Trophoblast cell (in vitro differentiated cells and primary cell): ENCODE measurements around the gene DPH6.

Experiments used
- DNase-seq, 2 donors: peaks; one replicate each; pipeline ENCODE4 v3.0.0-alpha.2; 2016
- H2AFZ ChIP-seq: 2 replicates; pipeline ENCODE4 v1.6.1; 2013; ENCODE audit warnings: low read length, moderate library complexity, mild to moderate bottlenecking; ENCODE audit not compliant: insufficient read depth, poor library complexity
- H2AK5ac ChIP-seq: 2 replicates; pipeline ENCODE4 v1.6.1; 2013; ENCODE audit warnings: mild to moderate bottlenecking, low read length
- H2BK120ac ChIP-seq: 2 replicates; pipeline ENCODE4 v1.6.1; 2013; ENCODE audit warnings: low read length, mild to moderate bottlenecking, moderate library complexity; ENCODE audit not compliant: insufficient read depth, poor library complexity
- H2BK12ac ChIP-seq: 2 replicates; pipeline ENCODE4 v1.6.1; 2013; ENCODE audit warnings: mild to moderate bottlenecking, low read length, moderate library complexity
- H2BK5ac ChIP-seq: 2 replicates; pipeline ENCODE4 v1.6.1; 2013; ENCODE audit warnings: low read length, low read depth, moderate library complexity, mild to moderate bottlenecking; ENCODE audit not compliant: poor library complexity
- H3K14ac ChIP-seq: 2 replicates; pipeline ENCODE4 v1.6.1; 2013; ENCODE audit warnings: mild to moderate bottlenecking, low read length
- H3K18ac ChIP-seq: 2 replicates; pipeline ENCODE4 v1.6.1; 2013; ENCODE audit warnings: mild to moderate bottlenecking, low read length
- H3K23ac ChIP-seq: 2 replicates; pipeline ENCODE4 v1.6.1; 2013; ENCODE audit warnings: low read length
- H3K27ac ChIP-seq: 2 replicates; pipeline ENCODE4 v1.5.1; 2013; ENCODE audit warnings: low read depth, mild to moderate bottlenecking, inconsistent platforms, low read length, moderate library complexity
- H3K27me3 ChIP-seq: 2 replicates; pipeline ENCODE4 v1.6.1; 2013; ENCODE audit warnings: inconsistent platforms, mild to moderate bottlenecking, low read length, moderate library complexity; ENCODE audit not compliant: insufficient read depth
- H3K36me3 ChIP-seq, 2 experiments: 1 replicate in 1 of 2; 2 replicates in 1 of 2; pipeline ENCODE4 v1.6.1; 2013; ENCODE audit warnings: low read length in 2 of 2, mild to moderate bottlenecking in 2 of 2, moderate library complexity in 1 of 2; ENCODE audit not compliant: insufficient read depth in 2 of 2, control insufficient read depth in 1 of 2
- H3K4ac ChIP-seq: 2 replicates; pipeline ENCODE4 v1.6.1; 2013; ENCODE audit warnings: low read depth, mild to moderate bottlenecking, low read length, moderate library complexity
- H3K4me1 ChIP-seq, 2 experiments: 1 replicate in 1 of 2; 2 replicates in 1 of 2; pipeline ENCODE4 v1.6.1; 2013; ENCODE audit warnings: low read length in 2 of 2, mild to moderate bottlenecking in 2 of 2, moderate library complexity in 1 of 2; ENCODE audit not compliant: insufficient read depth in 2 of 2, control insufficient read depth in 1 of 2
- H3K4me2 ChIP-seq: 2 replicates; pipeline ENCODE4 v1.6.1; 2013; ENCODE audit warnings: inconsistent platforms, mild to moderate bottlenecking, low read length, moderate library complexity
- H3K4me3 ChIP-seq: 2 replicates; pipeline ENCODE4 v1.5.1; 2013; ENCODE audit warnings: mild to moderate bottlenecking, low read depth, low read length, inconsistent platforms
- H3K79me1 ChIP-seq: one replicate; pipeline ENCODE4 v1.6.1; 2013; ENCODE audit warnings: low read length
- H3K79me2 ChIP-seq: 2 replicates; pipeline ENCODE4 v1.6.1; 2013; ENCODE audit warnings: low read length, mild to moderate bottlenecking; ENCODE audit not compliant: control insufficient read depth, insufficient read depth, poor library complexity
- H3K9ac ChIP-seq: 2 replicates; pipeline ENCODE4 v1.6.1; 2013; ENCODE audit warnings: mild to moderate bottlenecking, low read length
- H3K9me3 ChIP-seq: 2 replicates; pipeline ENCODE4 v1.6.1; 2013; ENCODE audit warnings: low read depth, mild to moderate bottlenecking, control low read depth, inconsistent platforms, low read length; ENCODE audit not compliant: insufficient read depth
- H4K12ac ChIP-seq: 2 replicates; pipeline ENCODE4 v1.6.1; 2013; ENCODE audit warnings: low read depth, mild to moderate bottlenecking, low read length, moderate library complexity
- H4K8ac ChIP-seq: 2 replicates; pipeline ENCODE4 v1.6.1; 2013; ENCODE audit warnings: low read depth, mild to moderate bottlenecking, low read length, moderate library complexity
- H4K91ac ChIP-seq: one replicate; pipeline ENCODE4 v1.6.1; 2013; ENCODE audit warnings: low read depth, mild to moderate bottlenecking, low read length, moderate library complexity
- WGBS: extraction: QIAGEN DNeasy Blood & Tissue Kit; methylation state at CpG from one replicate; pipeline ENCODE4 v1.1.7; 2013; ENCODE audit warnings: missing lambda C conversion rate; ENCODE audit not compliant: insufficient read length, insufficient coverage; ENCODE audit errors: extremely low coverage; 5-methylcytosine and 5-hydroxymethylcytosine counted together

Gene DPH6

DNA sequence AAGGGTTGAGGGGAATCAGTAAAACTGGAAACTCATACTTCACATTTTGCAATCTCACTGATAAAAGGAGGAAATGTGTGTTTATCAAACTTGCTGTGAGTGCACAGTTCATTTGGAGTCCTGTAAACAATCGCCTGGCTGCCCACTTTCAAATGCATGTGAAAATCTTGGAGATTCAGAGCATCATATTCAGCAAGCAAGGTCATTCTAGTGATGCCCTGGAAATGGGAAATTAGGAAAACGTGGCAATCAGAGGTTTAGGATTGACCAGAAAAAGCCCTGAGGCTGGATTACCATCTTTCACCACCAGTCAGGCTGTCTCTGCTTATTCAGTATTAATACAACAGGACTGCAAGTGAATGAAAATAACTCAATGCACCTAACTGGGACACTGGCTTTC lies 23.9 kb downstream of the DPH6 start:
- Histone ChIP-seq H2BK12ac (no peak overlapping the region), H2BK5ac (no peak overlapping the region), H3K27ac (no peak overlapping the region), H3K9ac (no peak overlapping the region), H2BK120ac (no peak overlapping the region), H3K4me1 (no peaks in the 10 kb centered on the region), H3K36me3 (no peaks in the 10 kb centered on the region), H3K4ac (no peak overlapping the region), H3K18ac (no peak overlapping the region), H2AFZ (no peak overlapping the region), H3K4me3 (no peak overlapping the region), H2AK5ac (no peak overlapping the region), H4K12ac (no peak overlapping the region), H3K14ac (no peak overlapping the region), H3K4me2 (no peak overlapping the region), H3K27me3 (no peaks in the 10 kb centered on the region), H3K79me1 (no peaks in the 10 kb centered on the region), H4K8ac (no peak overlapping the region), H3K79me2 (no peaks in the 10 kb centered on the region), H3K23ac (no peak overlapping the region), H4K91ac (no peak overlapping the region), H3K9me3 (no peaks in the 10 kb centered on the region)
- no CpG with 5 or more reads among the region's 2 CpGs for WGBS
- DNase-seq, result no peak

- H2BK5ac ChIP-seq, result no peak overlapping the region
- no peak overlapping the region for H3K27ac ChIP-seq
- H3K4me3 ChIP-seq, result no peak overlapping the region
- no peak overlapping the region for H2AK5ac ChIP-seq
- H3K27me3 ChIP-seq, result no peaks in the 10 kb centered on the region
- H3K79me1 ChIP-seq, result no peaks in the 10 kb centered on the region
- H4K12ac ChIP-seq, result no peak overlapping the region
- no peak overlapping the region for H3K14ac ChIP-seq
- H3K9me3 ChIP-seq, result no peaks in the 10 kb centered on the region
- H4K91ac ChIP-seq, result no peak overlapping the region
- no peak overlapping the region for H3K4me2 ChIP-seq
- H3K79me2 ChIP-seq, result no peaks in the 10 kb centered on the region
- H2AFZ ChIP-seq, result no peak overlapping the region
- no peaks in the 10 kb centered on the region for H3K4me1 ChIP-seq
- DNase-seq, result peak; percentile 0 to 71
- H3K9ac ChIP-seq, result no peak overlapping the region
- no peaks in the 10 kb centered on the region for H3K36me3 ChIP-seq
- H2BK12ac ChIP-seq, result no peak overlapping the region
- H4K8ac ChIP-seq, result no peak overlapping the region
- no peak overlapping the region for H3K23ac ChIP-seq
- no peak overlapping the region for H3K4ac ChIP-seq
- no peak overlapping the region for H2BK120ac ChIP-seq
- H3K18ac ChIP-seq, result no peak overlapping the region
Observed at GRCh38 chr15:35519541-35520149, 26.3 kb downstream of the DPH6 start.

GRCh38 chr15:35519052-35519451 lies 26.9 kb downstream of the DPH6 start:
- DNase-seq, result no peak
- Histone ChIP-seq H4K91ac (no peak overlapping the region), H3K9me3 (no peaks in the 10 kb centered on the region), H4K8ac (no peak overlapping the region), H3K27ac (no peak overlapping the region), H3K79me2 (no peaks in the 10 kb centered on the region), H4K12ac (no peak overlapping the region), H3K4me2 (no peak overlapping the region), H2AFZ (no peak overlapping the region), H3K18ac (no peak overlapping the region), H2BK5ac (no peak overlapping the region), H3K79me1 (no peaks in the 10 kb centered on the region), H3K23ac (no peak overlapping the region), H3K4me3 (no peak overlapping the region), H3K4ac (no peak overlapping the region), H2AK5ac (no peak overlapping the region), H2BK12ac (no peak overlapping the region), H2BK120ac (no peak overlapping the region), H3K27me3 (no peaks in the 10 kb centered on the region), H3K4me1 (no peaks in the 10 kb centered on the region), H3K14ac (no peak overlapping the region), H3K9ac (no peak overlapping the region), H3K36me3 (no peaks in the 10 kb centered on the region)
- no CpG with 5 or more reads among the region's 1 CpG for WGBS

- H2BK12ac ChIP-seq, result no peak overlapping the region
- DNase-seq, result peak in 1 of 2 donors; percentile 4
- H2BK120ac ChIP-seq, result no peak overlapping the region
- H3K79me1 ChIP-seq, result no peaks in the 10 kb centered on the region
- no peak overlapping the region for H3K4me3 ChIP-seq
- no peaks in the 10 kb centered on the region for H3K9me3 ChIP-seq
- H3K14ac ChIP-seq, result no peak overlapping the region
- H3K18ac ChIP-seq, result no peak overlapping the region
- no peak overlapping the region for H4K8ac ChIP-seq
- H4K91ac ChIP-seq, result no peak overlapping the region
- H3K27me3 ChIP-seq, result no peaks in the 10 kb centered on the region
- H3K4ac ChIP-seq, result no peak overlapping the region
- H3K4me2 ChIP-seq, result no peak overlapping the region
- no peak overlapping the region for H4K12ac ChIP-seq
- no peaks in the 10 kb centered on the region for H3K79me2 ChIP-seq
- H3K36me3 ChIP-seq, result no peaks in the 10 kb centered on the region
- no peak overlapping the region for H2BK5ac ChIP-seq
- no peaks in the 10 kb centered on the region for H3K4me1 ChIP-seq
- H3K27ac ChIP-seq, result no peak overlapping the region
- no peak overlapping the region for H3K9ac ChIP-seq
- no peak overlapping the region for H3K23ac ChIP-seq
- no peak overlapping the region for H2AFZ ChIP-seq
- H2AK5ac ChIP-seq, result no peak overlapping the region
Observed at GRCh38 chr15:35514759-35515158, 31.2 kb downstream of the DPH6 start.
